GM12865 (cell line): ENCODE measurements around the gene PHRF1.
"Not testable (repeated sequence)": the region's sequence is repeated elsewhere in the genome, so short reads cannot be mapped to it uniquely, and the experiment has no call there.

Experiments
- DNase-seq: peaks from one replicate; pipeline ENCODE4 v3.0.0; 2010; ENCODE audit warnings: low read depth
- H3K4me3 ChIP-seq: 2 replicates; pipeline ENCODE4 v1.5.1; 2011; ENCODE audit warnings: mild to moderate bottlenecking, low read depth, low read length, control low read depth
- CTCF ChIP-seq: IDR thresholded peaks from 2 replicates; pipeline ENCODE4 v1.5.1; 2011; ENCODE audit warnings: low read length, control low read depth, low read depth, inconsistent platforms; ENCODE audit not compliant: insufficient read depth; ENCODE audit errors: missing control alignments

Gene PHRF1

DNA sequence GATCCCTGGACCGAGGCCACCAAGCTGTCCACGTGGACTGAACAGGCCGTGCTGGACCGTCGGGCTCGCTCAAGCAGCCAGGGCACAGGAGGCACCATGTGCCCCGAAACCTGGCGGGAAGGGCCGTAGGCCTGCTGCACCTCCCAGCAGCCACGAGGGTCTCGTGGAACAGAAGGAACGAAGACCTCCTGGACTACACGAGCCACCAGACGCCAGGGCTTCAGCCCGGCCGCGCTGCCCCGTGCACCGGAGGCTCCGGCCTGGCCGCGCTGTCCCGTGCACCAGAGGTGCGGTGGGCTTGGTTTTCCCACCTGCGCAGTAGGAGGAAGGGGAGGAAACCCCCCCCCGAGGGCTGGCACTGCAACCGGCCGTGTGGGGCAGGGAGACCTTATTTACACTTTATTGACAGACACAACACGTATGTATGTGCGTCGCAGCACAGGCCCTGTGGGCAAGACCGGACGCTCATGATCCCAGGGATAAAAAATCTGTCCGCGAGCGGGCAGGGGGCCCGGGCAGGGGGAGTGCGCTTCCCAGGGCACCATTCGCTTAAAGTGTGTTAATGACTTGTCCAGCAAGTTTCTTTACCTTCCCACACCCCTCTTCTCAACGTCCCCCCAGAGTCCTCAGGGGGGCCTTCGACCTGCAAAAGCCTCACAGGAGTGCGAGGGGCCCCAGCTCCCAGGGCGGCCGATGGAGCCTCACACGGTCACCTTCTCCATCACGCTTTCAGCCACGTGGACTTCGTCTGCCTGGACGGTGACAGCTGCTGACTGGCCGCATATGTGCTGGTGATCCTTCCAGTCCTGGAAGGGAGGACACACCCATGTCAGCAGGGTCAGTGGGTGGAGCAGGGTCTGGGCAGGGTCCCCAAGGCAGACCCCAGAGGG is 67.8 kb downstream of the PHRF1 start:
- H3K4me3 ChIP-seq: no peak overlapping the region
- no peak for DNase-seq
- TF ChIP-seq CTCF: no peak

DNA sequence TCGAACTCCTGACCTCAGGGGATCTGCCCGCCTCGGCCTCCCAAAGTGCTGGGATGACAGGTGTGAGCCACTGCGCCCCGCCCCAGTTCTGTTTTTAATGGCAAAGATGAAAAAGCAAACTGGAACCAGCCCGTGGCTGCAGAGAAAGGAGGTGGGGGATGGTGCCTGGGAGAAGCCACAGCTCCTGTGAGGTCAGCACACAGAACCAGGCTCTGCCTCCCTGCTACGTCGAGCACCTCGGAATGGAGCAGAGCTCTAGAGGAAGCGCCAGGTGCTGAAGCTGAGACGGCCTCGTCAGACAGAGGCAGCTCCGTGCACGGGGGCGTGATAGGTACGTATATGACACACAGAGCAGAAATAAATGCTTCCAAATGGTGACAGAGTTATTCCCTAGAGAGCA is 69.3 kb downstream of the PHRF1 start:
- TF ChIP-seq CTCF: no peak
- no peak overlapping the region for H3K4me3 ChIP-seq
- peak; percentile 56 for DNase-seq

- no peak for TF ChIP-seq CTCF
- no peak overlapping the region for H3K4me3 ChIP-seq
- no peak for DNase-seq
These were observed 69.9 kb downstream of the PHRF1 start for GRCh38 chr11:646214-646613.

GRCh38 chr11:647672-648158 is 71.4 kb downstream of the PHRF1 start:
- not testable (repeated sequence) for H3K4me3 ChIP-seq, DNase-seq

- no peak for DNase-seq
- no peak overlapping the region for H3K4me3 ChIP-seq
- no peak for TF ChIP-seq CTCF
These were observed 74.2 kb downstream of the PHRF1 start for GRCh38 chr11:650482-650881.

- DNase-seq, H3K4me3 ChIP-seq: not testable (repeated sequence)
These were observed 76.9 kb downstream of the PHRF1 start for GRCh38 chr11:653136-653535.

DNA sequence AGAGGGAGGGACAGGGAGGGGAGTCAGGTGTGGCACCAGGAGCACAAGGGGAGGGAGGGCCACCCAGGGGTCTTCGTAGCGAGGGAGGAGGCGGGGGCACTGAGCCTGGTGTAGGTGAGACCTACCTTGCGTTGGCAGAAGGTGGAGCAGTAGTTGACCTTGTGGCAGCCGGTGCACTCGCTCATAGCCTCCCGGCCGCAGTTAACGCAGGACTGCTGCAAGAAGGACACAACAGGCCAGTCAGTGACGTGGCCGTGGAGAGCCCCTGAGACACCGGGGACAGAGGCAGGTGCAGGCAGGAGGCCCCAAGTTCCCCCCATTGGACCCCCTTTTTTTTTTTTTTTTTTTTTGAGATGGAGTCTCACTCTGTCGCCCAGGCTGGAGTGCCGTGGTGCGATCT is 77.6 kb downstream of the PHRF1 start:
- no peak for DNase-seq
- H3K4me3 ChIP-seq: no peak overlapping the region
- TF ChIP-seq CTCF: no peak

DNA sequence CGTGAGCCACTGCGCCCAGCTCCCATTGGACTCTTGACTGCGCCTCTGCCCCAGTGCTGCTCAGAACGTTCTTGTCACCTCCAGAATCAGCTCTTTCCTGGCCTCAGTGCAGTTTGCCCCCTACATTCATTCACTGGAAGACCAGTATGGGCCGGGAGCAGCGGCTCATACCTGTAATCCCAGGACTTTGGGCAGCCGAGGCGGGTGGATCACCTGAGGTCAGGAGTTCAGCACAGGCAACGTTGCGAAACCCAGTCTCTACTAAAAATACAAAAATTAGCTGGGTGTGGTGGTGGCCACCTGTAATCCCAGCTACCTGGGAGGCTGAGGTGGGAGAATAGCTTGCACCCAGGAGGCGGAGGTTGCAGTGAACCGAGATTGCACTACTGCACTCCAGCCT is 78.2 kb downstream of the PHRF1 start:
- H3K4me3 ChIP-seq, DNase-seq: not testable (repeated sequence)
